ENCODE measurements around the gene ZNF764. TPM values are rescaled to one million over a fixed set of nuclear protein-coding genes. Genes with fewer than 3 reads are reported as not detected.
A peak's percentile ranks its signal among the peaks of the same experiment; 100 is the strongest.

The ZNF764 gene
- total RNA-seq, 2 donors from 2014 or later = 19.0 TPM

- DNase-seq = no peak
- H3K9me3 ChIP-seq (ENCODE audit: control insufficient read depth, low read length) = no peaks in the 10 kb centered on the region
- H3K27ac ChIP-seq (ENCODE audit: low read depth, low read length) = peak overlapping the region; percentile 94
- Mint-ChIP-seq H3K4me3 (peak overlapping the region; percentile 74), H3K9me3 (no peaks in the 10 kb centered on the region), H3K27ac (peak overlapping the region; percentile 79), H3K27me3 (ENCODE audit: insufficient read depth) (peaks cover 11% of the 10 kb centered on the region), H3K4me1 (peaks cover 15% of the 10 kb centered on the region), H3K36me3 (ENCODE audit: low read depth) (peaks cover 29% of the 10 kb centered on the region)
- TF ChIP-seq CTCF (conservative IDR thresholded peaks at IDR 0.05) = peak; percentile 29
- H3K27me3 ChIP-seq (ENCODE audit: control insufficient read depth, insufficient read depth, low read length, poor library complexity, severe bottlenecking) = no peaks in the 10 kb centered on the region
- peak overlapping the region; percentile 87 for H3K4me3 ChIP-seq (ENCODE audit: low read length)
- peak overlapping the region; percentile 86 for H3K9ac ChIP-seq (ENCODE audit: extremely low read depth, low read length, poor library complexity, severe bottlenecking)
- peaks cover 32% of the 10 kb centered on the region for H3K36me3 ChIP-seq (ENCODE audit: control insufficient read depth, insufficient read depth, low read length)
- peaks cover 10% of the 10 kb centered on the region for H3K4me1 ChIP-seq (ENCODE audit: control insufficient read depth, insufficient read depth, low read length)
- WGBS, 2 experiments (ENCODE audit: insufficient coverage in 1 of 2, insufficient read length in 1 of 2) = 0 to 4% methylated on average over 1 to 17 of the region's 17 CpGs
These were observed 542 bp downstream of the ZNF764 start for GRCh38 chr16:30557707-30557956.

GRCh38 chr16:30556125-30556473 lies 2.1 kb downstream of the ZNF764 start:
- Mint-ChIP-seq H3K4me3 (peak overlapping the region; percentile 74), H3K4me1 (peaks cover 18% of the 10 kb centered on the region), H3K9me3 (no peaks in the 10 kb centered on the region), H3K27ac (peak overlapping the region; percentile 72), H3K27me3 (ENCODE audit: insufficient read depth) (peaks cover 2% of the 10 kb centered on the region), H3K36me3 (ENCODE audit: low read depth) (peaks cover 35% of the 10 kb centered on the region)
- WGBS, 2 experiments (ENCODE audit: insufficient coverage in 1 of 2, insufficient read length in 1 of 2) = 90 to 94% methylated on average over 4 to 10 of the region's 10 CpGs
- peaks cover 10% of the 10 kb centered on the region for H3K4me1 ChIP-seq (ENCODE audit: control insufficient read depth, insufficient read depth, low read length)
- no peak for DNase-seq
- no peak for TF ChIP-seq CTCF (conservative IDR thresholded peaks at IDR 0.05)
- H3K27me3 ChIP-seq (ENCODE audit: control insufficient read depth, insufficient read depth, low read length, poor library complexity, severe bottlenecking) = no peaks in the 10 kb centered on the region
- H3K9ac ChIP-seq (ENCODE audit: extremely low read depth, low read length, poor library complexity, severe bottlenecking) = no peak overlapping the region
- H3K4me3 ChIP-seq (ENCODE audit: low read length) = no peak overlapping the region
- peaks cover 33% of the 10 kb centered on the region for H3K36me3 ChIP-seq (ENCODE audit: control insufficient read depth, insufficient read depth, low read length)
- H3K27ac ChIP-seq (ENCODE audit: low read depth, low read length) = no peak overlapping the region
- H3K9me3 ChIP-seq (ENCODE audit: control insufficient read depth, low read length) = no peaks in the 10 kb centered on the region

- Histone ChIP-seq H3K9me3 (ENCODE audit: control insufficient read depth, low read length) (no peaks in the 10 kb centered on the region), H3K4me3 (ENCODE audit: low read length) (no peak overlapping the region), H3K9ac (ENCODE audit: extremely low read depth, low read length, poor library complexity, severe bottlenecking) (no peak overlapping the region), H3K4me1 (ENCODE audit: control insufficient read depth, insufficient read depth, low read length) (peaks cover 10% of the 10 kb centered on the region), H3K36me3 (ENCODE audit: control insufficient read depth, insufficient read depth, low read length) (peaks cover 33% of the 10 kb centered on the region), H3K27me3 (ENCODE audit: control insufficient read depth, insufficient read depth, low read length, poor library complexity, severe bottlenecking) (no peaks in the 10 kb centered on the region), H3K27ac (ENCODE audit: low read depth, low read length) (no peak overlapping the region)
- TF ChIP-seq CTCF (conservative IDR thresholded peaks at IDR 0.05) = no peak
- peak overlapping the region; percentile 72 for H3K27ac Mint-ChIP-seq
- peak overlapping the region; percentile 74 for H3K4me3 Mint-ChIP-seq
- no peaks in the 10 kb centered on the region for H3K9me3 Mint-ChIP-seq
- peaks cover 35% of the 10 kb centered on the region for H3K36me3 Mint-ChIP-seq (ENCODE audit: low read depth)
- DNase-seq = no peak
- peaks cover 18% of the 10 kb centered on the region for H3K4me1 Mint-ChIP-seq
- 97 to 98% methylated on average over 35 to 69 of the region's 69 CpGs for WGBS, 2 experiments (ENCODE audit: insufficient coverage in 1 of 2, insufficient read length in 1 of 2)
- no peaks in the 10 kb centered on the region for H3K27me3 Mint-ChIP-seq (ENCODE audit: insufficient read depth)
These were observed 2.7 kb downstream of the ZNF764 start for GRCh38 chr16:30555315-30556124.

Data from endodermal cell (in vitro differentiated cells).